GM21717 (cell line): ENCODE data around the gene IMPA2.
"Not testable (repeated sequence)": the region's sequence is repeated elsewhere in the genome, so short reads cannot be mapped to it uniquely, and the experiment has no call there.

Source experiments
- ATAC-seq: cut with Tn5 transposase; IDR thresholded peaks from one replicate; pipeline ENCODE4 v1.9.1; 2021; ENCODE audit warnings: mild to moderate bottlenecking, moderate library complexity; ENCODE audit not compliant: unreplicated experiment

IMPA2 gene

DNA sequence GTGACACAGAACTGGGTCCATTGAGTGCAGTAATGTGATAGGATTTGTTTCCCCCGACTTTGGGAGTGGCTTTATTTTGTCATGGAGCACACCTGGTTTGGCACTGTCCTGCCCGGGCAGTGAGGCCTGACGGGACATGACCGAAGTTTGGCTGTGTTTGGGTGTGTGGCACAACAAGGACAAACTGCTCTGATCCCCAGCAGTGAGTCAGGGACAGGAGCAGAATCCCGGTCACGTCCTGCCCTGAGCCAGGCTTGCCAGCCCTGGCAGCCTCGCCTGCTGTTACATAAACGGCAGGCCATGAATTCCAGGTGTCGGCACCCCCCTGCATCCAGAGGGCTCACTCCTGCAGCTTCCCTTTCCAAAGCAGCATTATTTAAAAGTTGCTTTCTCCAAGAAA, 45.7 kb downstream of the IMPA2 start:
- no peak for ATAC-seq

GRCh38 chr18:12027480-12027879, 46.2 kb downstream of the IMPA2 start:
- no peak for ATAC-seq

GRCh38 chr18:12028040-12028628, 46.8 kb downstream of the IMPA2 start:
- ATAC-seq = no peak

DNA sequence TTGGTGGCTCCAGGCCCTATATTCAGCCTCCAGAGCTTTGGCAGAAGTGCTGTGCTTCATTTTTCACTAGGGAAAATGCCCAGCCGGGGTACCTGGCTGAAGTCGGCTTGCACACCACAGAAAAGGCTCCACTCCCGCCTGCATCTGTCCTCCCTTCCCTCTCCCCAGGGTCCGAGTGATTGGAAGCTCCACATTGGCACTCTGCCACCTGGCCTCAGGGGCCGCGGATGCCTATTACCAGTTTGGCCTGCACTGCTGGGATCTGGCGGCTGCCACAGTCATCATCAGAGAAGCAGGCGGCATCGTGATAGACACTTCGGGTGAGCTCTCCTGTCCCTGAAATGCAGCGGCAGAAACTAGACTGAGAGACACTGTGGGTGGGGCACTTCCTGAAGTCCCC, 47.4 kb downstream of the IMPA2 start:
- ATAC-seq = no peak

DNA sequence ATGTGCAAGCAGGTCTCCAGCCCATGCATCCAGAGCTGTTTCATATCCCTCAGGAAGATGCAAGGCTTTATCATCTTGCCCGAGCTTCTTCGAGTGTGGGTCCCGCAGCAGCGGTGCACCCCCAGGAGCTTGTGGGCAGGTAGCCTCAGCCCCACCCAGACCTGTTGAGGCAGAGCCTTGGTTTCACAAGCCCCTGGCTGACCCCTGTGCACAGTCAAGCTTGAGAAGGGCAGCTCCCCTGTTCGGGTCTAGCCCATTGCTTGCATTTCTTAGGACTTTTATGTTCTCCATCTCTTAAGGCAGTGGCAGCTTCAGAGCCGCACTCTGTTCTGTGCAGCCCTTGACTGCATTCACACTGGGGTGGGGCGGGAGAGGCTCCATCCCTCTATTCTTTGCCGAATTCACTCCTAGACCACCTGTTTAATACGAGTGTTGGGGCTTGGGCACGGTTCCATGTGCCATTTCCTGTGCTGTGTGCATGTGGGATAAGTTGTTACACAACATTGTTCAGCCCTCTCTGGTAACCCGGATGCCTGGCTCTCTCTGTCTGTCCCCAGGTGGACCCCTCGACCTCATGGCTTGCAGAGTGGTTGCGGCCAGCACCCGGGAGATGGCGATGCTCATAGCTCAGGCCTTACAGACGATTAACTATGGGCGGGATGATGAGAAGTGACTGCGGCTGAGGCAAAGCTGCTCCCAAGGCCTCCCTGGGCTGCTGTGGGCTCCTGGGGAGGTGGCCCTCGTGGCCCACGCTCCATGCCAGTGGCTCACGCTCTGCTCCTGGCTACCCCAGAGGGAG, 48.7 kb downstream of the IMPA2 start:
- ATAC-seq = no peak

DNA sequence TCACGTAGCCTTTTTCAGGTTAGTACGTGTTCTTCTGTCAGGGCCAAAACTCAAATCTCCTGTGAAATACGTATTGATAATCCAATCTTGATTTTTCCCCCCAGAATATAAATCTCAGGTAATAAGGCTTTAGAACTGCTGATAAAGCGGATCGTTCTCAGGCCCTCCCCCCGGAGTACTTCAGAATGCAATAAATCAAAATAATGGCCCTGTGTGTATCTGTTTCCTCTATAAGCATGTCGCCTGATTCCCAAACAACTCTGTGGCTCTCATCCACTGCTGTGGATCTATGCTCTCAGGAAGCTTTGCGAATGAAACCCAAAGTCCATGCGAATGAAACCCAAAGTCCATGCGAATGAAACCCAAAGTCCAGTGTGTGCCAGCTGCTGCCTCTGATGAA, 49.4 kb downstream of the IMPA2 start:
- no peak for ATAC-seq

GRCh38 chr18:12031181-12031580, 49.9 kb downstream of the IMPA2 start:
- no peak for ATAC-seq

DNA sequence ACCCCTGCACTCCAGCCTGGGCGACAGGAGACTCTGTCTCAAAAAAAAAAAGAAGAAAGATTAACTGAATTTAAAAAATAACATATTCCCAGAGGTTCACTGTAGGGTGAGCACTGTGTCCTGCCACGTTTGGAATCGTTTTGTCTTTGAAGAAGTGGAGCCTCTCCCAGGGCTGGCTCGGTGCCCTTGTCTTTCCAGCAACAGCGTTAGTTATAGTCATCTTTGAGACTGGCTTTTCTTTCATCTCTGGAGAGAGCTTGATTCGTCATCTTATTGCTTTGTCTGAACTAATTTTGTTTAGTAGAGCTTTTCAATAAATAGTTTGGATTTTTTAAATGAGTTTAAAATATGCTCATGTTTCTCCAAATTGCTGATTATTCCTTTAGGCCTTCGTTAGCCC, 50.5 kb downstream of the IMPA2 start:
- no peak for ATAC-seq

DNA sequence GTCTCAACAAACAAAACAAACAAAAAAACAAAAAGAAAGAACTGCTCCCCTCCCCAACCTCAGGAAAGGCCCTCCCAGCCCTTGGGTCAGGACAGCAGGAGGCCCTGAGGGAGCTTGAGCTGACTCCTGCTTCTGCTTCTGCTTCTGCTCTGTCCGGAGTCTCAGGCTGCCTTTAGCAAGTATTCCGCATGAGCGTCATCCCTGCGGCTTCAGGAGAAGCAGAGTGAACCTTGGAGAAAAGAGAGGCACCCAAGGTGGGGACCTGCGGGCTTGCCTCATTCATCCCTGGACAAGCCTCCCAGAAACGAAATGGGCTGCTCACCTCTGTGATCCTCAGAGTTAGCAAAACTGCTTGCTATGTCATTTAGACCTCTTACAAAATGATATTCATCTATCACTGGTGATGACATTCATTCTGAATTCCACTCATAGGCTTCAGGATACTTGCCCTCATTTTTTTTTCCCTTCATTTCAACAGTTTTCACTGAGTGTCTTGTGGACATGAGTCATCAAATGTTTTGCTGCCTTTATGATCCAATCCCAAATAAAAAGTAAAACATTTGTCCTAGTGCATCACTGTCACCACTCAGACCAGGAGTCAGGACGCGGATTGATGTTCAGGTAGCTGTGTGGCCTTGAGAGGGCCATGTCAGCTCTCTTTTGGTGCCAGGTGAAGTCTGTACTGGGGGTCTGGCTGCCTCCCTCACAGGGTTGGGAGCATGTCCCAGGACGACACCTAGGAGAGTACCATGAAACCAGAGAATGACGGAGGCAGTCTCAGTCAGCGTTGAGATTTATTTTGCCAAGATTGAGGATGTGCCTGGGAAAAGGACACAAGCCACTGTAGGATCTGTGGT, 51.7 kb downstream of the IMPA2 start:
- ATAC-seq = no peak

GRCh38 chr18:12033643-12034025, 52.3 kb downstream of the IMPA2 start:
- ATAC-seq = no peak

DNA sequence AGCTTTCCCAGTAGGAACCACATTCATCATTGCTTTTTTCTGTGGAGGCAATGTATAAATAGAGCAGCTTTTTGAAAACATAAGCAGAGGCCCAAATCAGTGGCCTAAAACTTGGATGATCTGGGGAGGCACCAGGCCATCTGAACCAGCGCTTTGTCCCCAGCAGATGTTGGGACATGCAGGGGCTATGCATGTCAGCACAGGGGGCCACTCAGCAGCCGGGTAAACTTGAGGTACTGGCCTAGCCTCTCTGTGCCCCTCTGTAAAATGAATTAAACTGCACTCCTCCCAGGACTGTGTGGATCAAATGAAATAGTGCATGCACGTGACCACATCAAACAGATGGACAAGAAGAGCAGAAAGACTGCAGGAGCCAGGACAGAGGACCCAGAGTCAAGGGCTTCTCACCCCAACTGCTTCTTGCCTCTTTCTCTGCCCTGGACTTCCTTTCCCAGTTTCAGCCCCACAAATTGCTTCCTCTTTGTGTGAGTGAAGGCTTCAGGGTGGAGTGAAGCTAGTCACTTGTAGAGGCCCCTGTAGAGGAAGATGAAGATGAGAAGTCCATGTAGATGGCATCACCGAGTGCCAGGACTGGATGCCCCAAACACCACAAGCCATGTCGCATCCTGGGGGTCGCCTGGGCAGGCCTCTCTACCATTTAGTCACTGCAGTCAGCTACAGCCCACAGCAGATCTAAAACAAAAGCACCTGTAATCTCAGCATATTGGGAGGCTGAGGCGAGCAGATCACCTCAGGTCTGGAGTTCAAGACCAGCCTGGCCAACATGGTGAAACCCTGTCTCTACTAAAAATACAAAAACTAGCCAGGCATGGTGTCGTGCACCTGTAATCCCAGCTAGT, 53.2 kb downstream of the IMPA2 start:
- ATAC-seq = no peak

- no peak for ATAC-seq
Observed at GRCh38 chr18:12035481-12035880, 54.2 kb downstream of the IMPA2 start.

GRCh38 chr18:12036201-12036751, 55.0 kb downstream of the IMPA2 start:
- ATAC-seq = no peak

DNA sequence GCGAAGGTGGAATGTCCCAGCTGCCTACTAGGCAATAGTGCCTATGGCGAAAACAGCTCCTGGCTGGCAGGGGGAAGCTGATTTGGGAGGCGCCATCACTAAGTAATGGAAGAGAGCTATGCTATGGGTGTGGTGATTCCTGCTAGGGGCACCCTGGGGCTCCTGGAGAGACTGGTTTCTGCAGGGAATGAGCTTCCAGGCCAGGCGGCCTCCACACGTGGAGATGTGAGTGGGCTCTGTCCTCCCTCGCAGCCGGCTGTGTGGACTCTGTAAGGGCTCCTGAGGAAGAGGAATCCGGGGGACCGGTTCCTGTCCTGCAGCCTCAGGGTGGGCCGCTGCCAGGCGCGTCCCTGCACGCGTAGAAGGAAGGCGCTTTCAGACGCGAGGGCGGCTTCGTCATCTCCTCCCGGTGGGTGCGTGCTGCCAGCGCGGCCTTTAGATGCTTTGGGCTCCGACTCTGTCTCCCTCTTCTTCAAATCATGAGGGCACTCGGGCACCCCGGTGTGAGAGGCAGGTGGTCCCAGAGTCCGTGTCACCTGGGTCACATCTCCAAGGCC, 56.9 kb downstream of the IMPA2 start:
- ATAC-seq = no peak

DNA sequence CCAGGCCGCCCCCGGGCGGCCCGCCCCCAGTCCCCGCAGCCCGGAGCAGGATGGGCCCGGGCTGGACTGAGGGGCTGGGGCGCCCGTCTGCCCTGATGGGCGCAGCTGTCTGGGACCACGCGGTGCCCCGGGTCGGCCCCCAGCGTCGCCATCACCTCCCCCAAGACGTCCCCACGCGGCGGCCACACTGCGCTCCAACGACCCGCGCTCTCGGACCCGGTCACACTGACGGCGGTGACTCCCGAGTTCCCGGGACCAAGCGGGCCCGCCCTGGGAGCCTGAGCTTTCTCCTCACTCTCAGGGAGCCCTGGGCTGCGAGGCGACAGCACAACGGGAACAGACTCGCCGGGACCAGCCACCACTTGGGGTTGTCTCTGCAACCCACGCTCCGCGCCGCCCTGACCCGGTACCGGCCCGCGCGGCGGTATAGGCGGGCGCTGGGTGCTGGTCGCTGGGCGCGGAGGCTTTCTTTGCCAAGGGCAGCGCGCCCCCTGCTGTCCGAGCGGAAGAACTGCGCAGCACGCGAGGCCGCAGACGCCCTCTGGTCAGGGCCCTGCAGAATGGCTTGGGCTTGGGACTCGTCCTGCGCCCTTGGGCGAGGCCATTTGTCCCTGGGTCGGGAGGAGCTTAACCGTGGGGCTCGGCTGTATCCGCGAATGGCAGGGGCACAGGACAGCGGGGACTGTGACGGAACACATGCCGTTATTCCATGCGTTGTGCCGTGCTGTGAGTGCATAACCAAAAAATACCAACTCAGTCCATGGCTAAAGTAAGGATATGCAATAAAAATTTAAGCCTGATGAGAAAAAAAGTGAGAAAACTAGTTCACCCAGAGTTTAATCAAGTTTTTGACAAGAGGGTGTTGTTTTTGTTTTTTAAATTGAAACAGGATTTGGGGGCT, 57.6 kb downstream of the IMPA2 start:
- peak; percentile 81 for ATAC-seq

DNA sequence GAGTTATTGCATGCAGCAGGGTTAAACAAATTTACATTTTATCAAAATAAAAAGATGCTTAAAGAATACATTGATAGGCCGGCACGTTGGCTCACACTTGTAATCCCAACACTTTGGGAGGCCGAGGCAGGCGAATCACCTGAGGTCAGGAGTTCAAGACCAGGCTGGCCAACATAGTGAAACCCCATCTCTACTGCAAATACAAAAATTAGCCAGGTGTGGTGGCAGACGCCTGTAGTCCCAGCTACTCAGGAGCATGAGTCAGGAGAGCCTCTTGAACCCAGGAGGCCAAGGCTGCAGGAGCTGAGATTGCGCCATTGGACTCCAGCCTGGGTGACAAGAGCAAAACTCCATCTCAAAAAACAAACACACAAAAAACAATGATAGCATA, 58.2 kb downstream of the IMPA2 start:
- not testable (repeated sequence) for ATAC-seq

- no peak for ATAC-seq
Observed at GRCh38 chr18:12041561-12041960, 60.3 kb downstream of the IMPA2 start.

GRCh38 chr18:12043811-12044210, 62.5 kb downstream of the IMPA2 start:
- no peak for ATAC-seq

DNA sequence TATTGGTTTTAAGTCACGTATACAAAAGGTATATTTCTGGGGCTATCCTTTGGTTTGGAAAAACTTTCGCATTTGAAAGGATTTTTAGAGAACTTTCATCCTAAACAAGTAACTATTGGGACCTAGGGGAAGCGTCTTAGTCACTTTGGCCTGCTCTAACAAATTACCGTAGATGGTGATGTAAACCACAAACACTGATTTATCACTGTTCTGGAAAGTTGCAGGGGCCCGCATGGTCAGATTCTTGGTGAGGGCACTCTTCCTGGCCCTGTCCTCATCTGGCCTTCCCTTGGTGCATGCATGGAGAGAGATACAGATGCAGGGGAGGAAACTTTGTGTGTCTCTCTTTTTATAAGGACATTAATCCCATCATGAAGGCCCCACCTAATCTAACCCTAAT, 63.3 kb downstream of the IMPA2 start:
- ATAC-seq = no peak
